ENCODE results near the gene BIN2. TPM values are rescaled to one million over a fixed set of nuclear protein-coding genes. Genes with fewer than 3 reads are reported as not detected.
"Not testable (repeated sequence)": the region's sequence is repeated elsewhere in the genome, so short reads cannot be mapped to it uniquely, and the experiment has no call there.

BIN2 gene
- total RNA-seq, 1 experiment from 2014 or later, result not detected

- DNase-seq (ENCODE audit: extremely low read depth, low read depth), result not testable (repeated sequence)
Measured at GRCh38 chr12:51318057-51318806, 5.7 kb downstream of the BIN2 start.

- no peak for DNase-seq (ENCODE audit: extremely low read depth, low read depth)
Measured at GRCh38 chr12:51311389-51311788, 12.6 kb downstream of the BIN2 start.

DNA sequence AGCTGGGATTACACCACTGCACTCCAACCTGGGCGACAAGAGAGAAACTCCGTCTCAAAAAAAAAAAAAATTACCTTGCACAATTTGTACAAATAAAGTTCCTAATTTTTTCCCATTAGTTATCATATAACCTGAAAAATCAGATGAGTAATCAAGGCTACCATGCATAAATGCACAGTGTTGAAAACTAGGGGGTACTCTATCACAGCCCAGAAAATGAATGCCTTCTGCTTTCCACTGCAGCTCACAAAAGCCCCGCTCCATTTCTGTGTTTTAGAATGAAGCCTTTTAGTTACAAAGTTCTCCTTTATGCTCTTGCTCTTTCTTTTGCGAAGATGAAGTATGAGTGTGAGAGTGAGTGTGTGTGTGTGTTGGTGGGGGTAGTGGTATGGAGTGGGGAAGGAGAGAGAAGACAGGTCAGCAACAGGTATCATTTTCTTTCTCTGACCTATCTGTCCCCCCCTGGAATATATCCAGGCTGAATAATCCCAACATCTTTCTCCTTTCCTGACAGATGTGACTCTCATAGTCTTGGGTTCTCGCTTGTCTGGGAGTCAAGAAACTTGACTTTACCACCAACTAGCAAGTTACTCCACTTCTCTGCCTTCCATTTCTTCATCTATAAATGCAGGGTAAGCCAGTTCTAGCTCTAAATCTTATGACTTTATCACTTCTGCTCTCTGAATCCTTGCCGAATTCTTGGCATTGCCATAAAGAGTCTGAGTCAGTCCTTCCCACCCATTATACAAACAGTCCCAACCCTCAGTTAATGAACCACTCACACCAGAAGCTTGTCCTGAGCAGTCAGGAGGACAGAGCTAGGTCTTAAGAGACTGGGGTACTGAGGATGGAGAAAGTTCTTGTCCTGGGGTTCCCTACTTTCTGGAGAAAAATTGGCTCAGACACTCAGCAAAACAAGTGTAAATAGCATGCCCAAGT is 16.1 kb downstream of the BIN2 start:
- peak; percentile 83 for DNase-seq (ENCODE audit: extremely low read depth, low read depth)

- no peak for DNase-seq (ENCODE audit: extremely low read depth, low read depth)
Measured at GRCh38 chr12:51306507-51306906, 17.5 kb downstream of the BIN2 start.

DNA sequence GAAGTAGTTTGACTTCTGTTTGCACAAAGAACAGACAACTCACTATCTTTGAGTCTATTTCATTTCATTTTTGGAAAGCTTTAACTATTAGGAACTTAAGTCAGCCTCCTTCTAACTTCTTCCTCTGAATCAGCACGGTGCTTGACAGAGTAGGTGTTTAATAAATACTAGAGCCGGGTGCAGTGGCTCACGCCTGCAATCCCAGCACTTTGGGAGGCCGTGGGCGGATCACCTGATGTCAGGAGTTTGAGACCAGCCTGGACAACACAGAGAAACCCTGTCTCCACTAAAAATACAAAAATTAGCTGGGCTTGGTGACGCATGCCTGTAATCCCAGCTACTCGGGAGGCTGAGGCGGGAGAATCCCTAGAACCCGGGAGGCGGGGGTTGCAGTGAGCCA is 23.2 kb downstream of the BIN2 start:
- not testable (repeated sequence) for DNase-seq (ENCODE audit: extremely low read depth, low read depth)

- DNase-seq (ENCODE audit: extremely low read depth, low read depth), result no peak
Measured at GRCh38 chr12:51295651-51296050, 28.3 kb downstream of the BIN2 start.

DNA sequence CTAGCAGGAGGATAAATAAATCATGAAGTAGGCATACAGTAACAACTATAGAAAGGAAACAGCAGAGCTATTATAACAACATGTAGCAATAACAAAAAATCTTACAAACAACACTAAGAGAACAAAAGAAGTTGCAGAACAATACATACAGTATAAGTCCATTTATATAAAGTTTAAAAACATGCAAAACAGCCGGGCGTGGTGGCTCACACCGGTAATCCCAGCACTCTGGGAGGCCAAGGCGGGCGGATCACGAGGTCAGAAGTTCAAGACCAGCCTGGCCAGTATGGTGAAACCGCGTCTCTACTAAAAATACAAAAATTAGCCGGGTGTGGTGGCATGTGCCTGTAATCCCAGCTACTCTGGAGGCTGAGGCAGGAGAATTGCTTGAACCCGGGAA is 29.9 kb downstream of the BIN2 start:
- DNase-seq (ENCODE audit: extremely low read depth, low read depth), result not testable (repeated sequence)

DNA sequence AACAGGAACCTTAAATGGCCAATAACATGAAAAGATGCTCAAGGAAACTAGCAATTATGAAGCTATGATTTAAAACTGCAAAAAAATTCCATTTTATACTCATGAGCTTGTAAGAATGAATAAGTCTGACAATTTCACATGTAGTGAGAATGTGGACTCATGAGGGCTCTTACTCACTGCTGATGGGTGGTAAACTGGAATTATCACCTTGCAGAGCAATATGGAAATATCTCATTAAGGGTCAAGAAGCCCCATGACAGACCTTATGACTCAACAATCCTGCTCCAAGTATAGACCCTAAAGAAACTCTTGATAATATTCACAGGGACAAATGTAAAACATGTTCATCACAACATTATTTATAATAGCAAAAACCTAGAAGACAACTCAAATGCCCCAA is 30.3 kb downstream of the BIN2 start:
- no peak for DNase-seq (ENCODE audit: extremely low read depth, low read depth)

GRCh38 chr12:51291603-51292513 is 32.1 kb downstream of the BIN2 start:
- not testable (repeated sequence) for DNase-seq (ENCODE audit: extremely low read depth, low read depth)

DNA sequence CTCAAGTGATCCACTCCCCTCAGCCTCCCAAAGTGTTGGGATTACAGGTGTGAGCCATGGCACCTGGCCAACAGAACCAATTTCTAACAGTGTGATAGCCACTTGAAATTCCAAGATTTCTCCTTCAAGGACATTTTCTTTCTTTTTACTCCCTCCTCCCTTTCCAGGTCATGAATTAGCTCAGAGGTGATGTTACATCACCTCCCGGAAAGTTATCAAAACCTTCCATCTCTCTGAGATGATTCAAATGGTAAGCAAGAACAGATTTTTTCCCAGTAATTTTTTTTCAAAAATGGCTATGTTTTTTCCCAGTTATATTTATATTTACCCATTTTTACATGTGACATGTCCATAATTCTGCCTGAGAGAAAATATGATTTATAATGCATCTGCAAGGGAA is 38.1 kb downstream of the BIN2 start:
- no peak for DNase-seq (ENCODE audit: extremely low read depth, low read depth)

DNA sequence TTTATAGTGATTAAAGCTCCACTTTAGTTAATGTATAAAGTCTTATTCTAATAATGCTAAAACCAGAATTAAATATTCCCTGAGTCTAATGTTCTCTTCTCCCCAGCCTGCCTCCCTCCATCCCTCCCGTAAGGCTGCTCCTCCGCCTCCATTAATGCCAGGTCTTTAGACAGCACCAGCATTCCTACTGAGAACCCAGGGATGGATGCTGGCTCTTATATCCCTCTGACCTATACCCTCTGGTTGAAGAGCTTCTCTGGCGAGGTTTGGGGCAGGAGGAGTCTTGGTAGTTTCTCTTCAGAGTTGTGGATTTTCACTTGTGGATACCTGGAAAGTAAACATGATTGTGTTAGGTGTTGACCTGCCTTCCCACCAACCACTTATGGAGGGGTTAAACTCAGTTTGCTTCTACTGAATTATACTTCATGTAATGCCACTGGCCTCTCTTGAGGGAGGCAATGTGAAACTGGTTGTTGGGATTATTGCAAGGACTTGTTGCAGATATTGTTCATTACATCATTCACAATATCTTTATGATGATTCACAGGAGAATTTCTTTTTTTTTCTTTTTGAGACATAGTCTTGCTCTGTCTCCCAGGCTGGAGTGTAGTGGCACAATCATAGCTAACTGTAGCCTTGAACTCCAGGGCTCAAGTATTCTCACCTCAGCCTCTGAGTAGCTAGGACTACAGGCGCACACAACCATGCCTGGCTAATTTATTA is 42.6 kb downstream of the BIN2 start:
- DNase-seq (ENCODE audit: extremely low read depth, low read depth), result no peak

DNA sequence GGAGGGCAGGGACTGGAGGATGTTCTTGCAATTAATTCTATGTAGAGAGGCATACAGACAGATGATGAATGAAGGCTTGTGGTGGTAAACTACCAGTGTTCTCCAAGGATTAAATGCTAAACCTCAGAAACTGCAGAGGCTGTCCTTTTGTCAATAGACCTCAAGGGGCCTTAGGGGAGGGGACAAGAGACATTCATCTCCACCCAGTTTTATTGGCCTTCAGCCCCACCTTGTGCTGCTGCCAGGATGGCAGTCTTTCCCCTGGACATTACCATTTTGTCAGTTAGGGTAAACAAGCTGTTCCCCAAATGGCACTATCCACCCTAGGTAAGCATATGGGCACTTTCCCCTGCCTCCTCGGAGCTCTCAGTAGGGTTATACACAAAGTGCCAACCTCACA is 48.9 kb downstream of the BIN2 start:
- no peak for DNase-seq (ENCODE audit: extremely low read depth, low read depth)

GRCh38 chr12:51272810-51273209 is 51.2 kb downstream of the BIN2 start:
- not testable (repeated sequence) for DNase-seq (ENCODE audit: extremely low read depth, low read depth)

GRCh38 chr12:51270951-51271518 is 52.9 kb downstream of the BIN2 start:
- DNase-seq (ENCODE audit: extremely low read depth, low read depth), result no peak

GRCh38 chr12:51270067-51270950 is 53.7 kb downstream of the BIN2 start, which contains the start of gene SMAGP:
SMAGP (minus strand) TSS chr12:51270415; CDS start chr12:51269278, 1,137 bp downstream.
- no peak for DNase-seq (ENCODE audit: extremely low read depth, low read depth)

- DNase-seq (ENCODE audit: extremely low read depth, low read depth), result peak; percentile 44
Measured at GRCh38 chr12:51269174-51270066, 54.6 kb downstream of the BIN2 start.

DNA sequence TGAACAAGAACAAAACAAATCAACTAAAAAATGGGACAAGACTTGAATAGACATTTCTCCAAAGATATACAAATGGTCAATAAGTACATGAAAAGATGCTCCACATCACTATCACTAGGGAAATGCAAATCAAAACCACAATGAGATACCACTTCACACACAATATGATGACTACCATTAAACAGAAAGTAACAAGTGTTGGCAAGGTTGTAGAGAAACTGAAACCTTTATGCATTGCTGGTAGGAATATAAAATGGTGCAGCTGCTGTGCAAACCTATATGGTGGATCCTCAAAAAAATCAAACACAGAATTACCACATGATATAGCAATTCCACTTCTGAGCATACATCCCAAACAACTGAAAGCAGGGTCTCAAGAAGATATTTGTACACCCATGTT is 59.0 kb downstream of the BIN2 start:
- DNase-seq (ENCODE audit: extremely low read depth, low read depth), result no peak

- no peak for DNase-seq (ENCODE audit: extremely low read depth, low read depth)
Measured at GRCh38 chr12:51264297-51264696, 59.7 kb downstream of the BIN2 start.

Data from NCI-H460 (cell line).